ENCODE data around the gene MCF2L2. TPM values are rescaled to one million over a fixed set of nuclear protein-coding genes. Genes with fewer than 3 reads are reported as not detected.

Gene MCF2L2
- total and polyA plus RNA-seq, 2 donors (not counting 3 experiments of a cell fraction or from before 2014, with no cell fraction given) = 0.15 to 1.1 TPM

DNA sequence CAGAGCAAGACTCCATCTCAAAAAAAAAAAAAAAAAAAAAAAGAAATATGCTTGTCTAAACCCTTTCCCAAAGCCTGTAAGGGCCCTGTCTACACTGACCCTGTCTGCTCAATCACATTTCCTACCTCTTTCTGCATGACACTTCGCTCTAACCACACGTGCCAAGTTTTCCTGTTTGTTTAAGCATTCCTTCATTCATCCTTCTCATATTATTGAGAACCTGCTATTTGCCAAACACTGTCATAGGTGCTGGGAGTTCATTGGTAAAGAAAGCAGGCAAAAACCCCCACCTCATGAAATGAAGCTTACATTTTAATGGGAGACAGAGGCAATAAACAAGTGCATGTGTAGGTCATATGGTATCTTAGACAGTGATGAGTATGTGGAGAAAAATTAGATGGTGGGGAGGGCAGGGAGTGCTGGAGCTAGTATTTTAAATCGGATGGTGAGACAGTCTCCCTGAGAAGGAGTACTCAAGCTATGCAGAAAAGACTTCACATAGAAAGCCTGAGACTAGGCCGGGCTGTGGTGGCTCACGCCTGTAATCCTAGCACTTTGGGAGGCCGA, 127.3 kb downstream of the MCF2L2 start:
- FAIRE-seq (no peak), DNase-seq (ENCODE audit: low read depth, low spot score) (no peak)
- no peak overlapping the region for H3K4me2 ChIP-seq (ENCODE audit: insufficient read depth, low read length)
- no peak overlapping the region for H3K4me3 ChIP-seq (replicated peaks in 1 of 3; ENCODE audit: insufficient read depth in 1 of 3, low read depth in 1 of 3, low read length in 3 of 3)
- H3K9ac ChIP-seq (replicated peaks; ENCODE audit: extremely low read depth, insufficient read depth, low read length) = no peak overlapping the region
- H3K79me2 ChIP-seq (ENCODE audit: control insufficient read depth, insufficient read depth, low read length) = no peaks in the 10 kb centered on the region
- TF ChIP-seq, protein P1, sequence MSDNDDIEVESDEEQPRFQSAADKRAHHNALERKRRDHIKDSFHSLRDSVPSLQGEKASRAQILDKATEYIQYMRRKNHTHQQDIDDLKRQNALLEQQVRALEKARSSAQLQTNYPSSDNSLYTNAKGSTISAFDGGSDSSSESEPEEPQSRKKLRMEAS (IDR thresholded peaks at IDR 0.05; ENCODE audit: insufficient read depth, insufficient read length) = no peak
- TF ChIP-seq JUN (IDR thresholded peaks at IDR 0.05; ENCODE audit: borderline replicate concordance, insufficient read depth, insufficient read length, low read depth) (no peak), CTCF (IDR thresholded peaks at IDR 0.05; ENCODE audit: extremely low read depth in 1 of 2, insufficient read depth in 1 of 2, low read depth in 1 of 2, low read length in 2 of 2) (no peak), POLR2A (IDR thresholded peaks at IDR 0.05; ENCODE audit: low read depth, low read length) (no peak), MYC (IDR thresholded peaks at IDR 0.05; ENCODE audit: low read depth, low read length) (no peak), GATA2 (IDR thresholded peaks at IDR 0.05; ENCODE audit: insufficient read depth, insufficient read length, low read depth, low read length) (no peak), EZH2 (IDR thresholded peaks at IDR 0.05; ENCODE audit: borderline replicate concordance, low read depth, low read length, severe bottlenecking) (no peak), POLR2AphosphoS5 (IDR thresholded peaks at IDR 0.05; ENCODE audit: insufficient read depth, low read depth, low read length) (no peak), FOS (IDR thresholded peaks at IDR 0.05; ENCODE audit: borderline replicate concordance, insufficient read depth, low read length) (no peak)
- H3K9me1 ChIP-seq (replicated peaks; ENCODE audit: control insufficient read depth, extremely low read depth, insufficient read depth, low read length) = no peaks in the 10 kb centered on the region
- no peaks in the 10 kb centered on the region for H3K36me3 ChIP-seq (ENCODE audit: control insufficient read depth in 2 of 2, extremely low read depth in 1 of 2, insufficient read depth in 2 of 2, low read length in 2 of 2)
- H3K9me3 ChIP-seq (replicated peaks; ENCODE audit: control insufficient read depth, insufficient read depth, low read length) = no peaks in the 10 kb centered on the region
- no peak overlapping the region for H3K27ac ChIP-seq (ENCODE audit: insufficient read depth, low read depth, low read length)
- no peaks in the 10 kb centered on the region for H3K27me3 ChIP-seq (ENCODE audit: control insufficient read depth in 2 of 2, insufficient read depth in 2 of 2, low read length in 2 of 2)
- no peak overlapping the region for H2AFZ ChIP-seq (ENCODE audit: low read depth, low read length)
- no peaks in the 10 kb centered on the region for H4K20me1 ChIP-seq (replicated peaks; ENCODE audit: control insufficient read depth, extremely low read depth, insufficient read depth, low read length)
- dilution Hi-C loops (cut with MboI; ENCODE audit: extremely low pct_ligation_motif_present, low sequenced_read_pairs) (no loop called here), intact Hi-C loops (cut with micrococcal nuclease) (no loop called here)
- POLR2A ChIA-PET = no interaction called here
- no TSS peak for BruUV-seq (replicated peaks)
- CTCF ChIA-PET = interaction anchor here (1.4 kb wide), 1 partner anchor 81 kb away, joined by 3 read pairs; no protein-coding TSS in a partner anchor
- H3K4me1 ChIP-seq (ENCODE audit: control insufficient read depth, extremely low read depth, insufficient read depth, low read length) = no peaks in the 10 kb centered on the region
